ENCODE measurements around the gene BCL2L15. TPM values are rescaled to one million over a fixed set of nuclear protein-coding genes. Genes with fewer than 3 reads are reported as not detected.

BCL2L15 gene
- total RNA-seq, 1 donor from 2014 or later: 0.67 TPM

GRCh38 chr1:113904674-113905434 lies 17.5 kb upstream of the BCL2L15 start, which contains the start of the genes AP4B1 and DCLRE1B:
Gene AP4B1 (minus strand): TSS chr1:113904799. CDS start chr1:113904717, 82 bp downstream.
Gene DCLRE1B (plus strand): TSS chr1:113905326. CDS start chr1:113905587, 261 bp downstream.
- TF ChIP-seq CTCF (IDR thresholded peaks at IDR 0.05; ENCODE audit: unreplicated experiment): peak; percentile 45
- H3K4me1 Mint-ChIP-seq (ENCODE audit: low read depth): peaks cover 8% of the 10 kb centered on the region
- peak within 1 kb of the TSS; percentile 87 for H3K4me3 Mint-ChIP-seq (ENCODE audit: low read depth)
- peak within 1 kb of the TSS; percentile 96 for H3K27ac Mint-ChIP-seq
- DNase-seq (ENCODE audit: low spot score, unreplicated experiment): peak; percentile 94
- H3K36me3 Mint-ChIP-seq (ENCODE audit: insufficient read depth): peaks cover 5% of the 10 kb centered on the region
- H3K27me3 Mint-ChIP-seq: no peaks in the 10 kb centered on the region
- no peaks in the 10 kb centered on the region for H3K9me3 Mint-ChIP-seq (ENCODE audit: low read depth)

GRCh38 chr1:113904293-113904673 lies 16.9 kb upstream of the BCL2L15 start:
- no peak for TF ChIP-seq CTCF (IDR thresholded peaks at IDR 0.05; ENCODE audit: unreplicated experiment)
- Mint-ChIP-seq H3K27me3 (no peaks in the 10 kb centered on the region), H3K4me1 (ENCODE audit: low read depth) (peaks cover 8% of the 10 kb centered on the region), H3K36me3 (ENCODE audit: insufficient read depth) (peaks cover 5% of the 10 kb centered on the region), H3K4me3 (ENCODE audit: low read depth) (peak overlapping the region; percentile 87), H3K9me3 (ENCODE audit: low read depth) (no peaks in the 10 kb centered on the region), H3K27ac (peak overlapping the region; percentile 96)
- no peak for DNase-seq (ENCODE audit: low spot score, unreplicated experiment)

DNA sequence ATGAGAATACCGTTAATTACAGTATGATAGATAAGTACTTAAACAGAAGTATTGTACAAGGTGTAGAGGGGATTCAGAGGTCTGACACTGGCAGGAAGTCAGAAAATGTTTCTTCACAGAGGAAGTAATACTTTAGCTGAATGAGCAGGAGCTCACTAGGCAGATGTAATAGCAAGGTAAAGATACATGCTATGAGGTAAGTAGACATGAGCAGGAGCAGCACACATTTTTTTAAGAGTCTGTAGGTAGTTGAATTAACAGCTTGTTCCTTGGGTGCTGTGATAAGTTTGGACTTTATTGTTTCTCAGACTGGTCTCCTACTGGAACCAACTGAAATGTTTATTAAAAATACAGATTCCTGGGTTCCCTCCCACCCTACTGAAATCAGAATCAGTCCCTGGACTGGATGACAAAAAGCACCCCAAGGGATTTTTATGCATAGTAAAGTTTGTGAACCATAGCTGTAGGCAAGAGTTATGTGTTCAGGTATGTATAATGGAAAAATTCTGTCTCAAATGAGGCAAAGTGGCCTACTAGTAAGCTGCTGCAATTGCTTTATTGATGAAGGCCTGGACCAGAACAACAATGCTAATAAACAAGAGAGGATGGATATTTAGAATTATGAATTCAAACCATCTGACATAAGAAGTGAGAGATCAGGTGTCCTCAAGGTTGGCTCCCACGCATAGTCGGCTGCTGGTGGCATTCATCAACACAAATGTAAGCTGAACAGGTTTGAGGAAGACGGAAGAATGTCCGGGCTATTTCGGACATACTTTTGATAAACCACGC lies 16.3 kb upstream of the BCL2L15 start:
- no peaks in the 10 kb centered on the region for H3K9me3 Mint-ChIP-seq (ENCODE audit: low read depth)
- H3K4me3 Mint-ChIP-seq (ENCODE audit: low read depth): peak overlapping the region; percentile 87
- no peak for DNase-seq (ENCODE audit: low spot score, unreplicated experiment)
- peak overlapping the region; percentile 96 for H3K27ac Mint-ChIP-seq
- H3K36me3 Mint-ChIP-seq (ENCODE audit: insufficient read depth): peaks cover 5% of the 10 kb centered on the region
- peaks cover 8% of the 10 kb centered on the region for H3K4me1 Mint-ChIP-seq (ENCODE audit: low read depth)
- TF ChIP-seq CTCF (IDR thresholded peaks at IDR 0.05; ENCODE audit: unreplicated experiment): no peak
- no peaks in the 10 kb centered on the region for H3K27me3 Mint-ChIP-seq

DNA sequence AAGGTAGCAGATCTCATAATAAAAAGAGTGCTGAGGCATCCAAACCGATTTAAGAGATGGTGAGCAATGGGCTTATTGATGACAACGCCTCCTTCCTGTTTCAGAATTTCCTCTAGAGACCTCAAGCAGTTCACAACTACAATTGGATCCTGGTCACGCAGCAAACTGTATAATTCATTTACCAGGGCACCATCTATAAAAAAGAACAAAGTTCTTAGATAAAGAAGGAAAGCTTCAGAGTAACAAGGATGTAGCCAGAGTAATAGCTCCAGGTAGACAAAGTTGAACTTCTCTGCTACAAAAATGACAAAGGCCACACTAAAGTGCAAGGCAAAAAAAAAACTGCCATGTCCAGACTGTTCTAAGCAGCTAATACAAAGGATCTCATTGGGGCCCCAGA lies 13.8 kb upstream of the BCL2L15 start:
- peaks cover 8% of the 10 kb centered on the region for H3K4me1 Mint-ChIP-seq (ENCODE audit: low read depth)

More for the DNA sequence above, 13.8 kb upstream of the BCL2L15 start:
- Mint-ChIP-seq H3K9me3 (ENCODE audit: low read depth) (no peaks in the 10 kb centered on the region), H3K27ac (no peak overlapping the region), H3K4me3 (ENCODE audit: low read depth) (no peak overlapping the region), H3K27me3 (no peaks in the 10 kb centered on the region), H3K36me3 (ENCODE audit: insufficient read depth) (peaks cover 6% of the 10 kb centered on the region)
- TF ChIP-seq CTCF (IDR thresholded peaks at IDR 0.05; ENCODE audit: unreplicated experiment): no peak
- no peak for DNase-seq (ENCODE audit: low spot score, unreplicated experiment)

All from progenitor cell of endocrine pancreas (in vitro differentiated cells).